Subcutaneous abdominal adipose tissue (tissue), 5 donors: ENCODE data around the gene AQP12B.
"Not testable (repeated sequence)": the region's sequence is repeated elsewhere in the genome, so short reads cannot be mapped to it uniquely, and the experiment has no call there.

Experiments used
- H3K27ac ChIP-seq: one replicate; pipeline ENCODE4 v1.7.0; 2013; ENCODE audit warnings: low read depth, mild to moderate bottlenecking, inconsistent platforms, low read length, moderate library complexity
- H3K27me3 ChIP-seq, 5 donors: one replicate each; pipeline ENCODE4 v1.7.0; 2013; ENCODE audit warnings: low read length in 5 of 5, inconsistent platforms in 1 of 5; ENCODE audit not compliant: control insufficient read depth in 5 of 5, insufficient read depth in 4 of 5
- H3K36me3 ChIP-seq, 5 donors: one replicate each; pipeline ENCODE4 v1.7.0; 2013; ENCODE audit warnings: low read length in 5 of 5; ENCODE audit not compliant: control insufficient read depth in 5 of 5, insufficient read depth in 5 of 5
- H3K4me1 ChIP-seq, 5 donors: one replicate each; pipeline ENCODE4 v1.7.0; 2013; ENCODE audit warnings: low read length in 5 of 5, mild to moderate bottlenecking in 3 of 5, moderate library complexity in 1 of 5; ENCODE audit not compliant: control insufficient read depth in 5 of 5, insufficient read depth in 5 of 5
- H3K4me3 ChIP-seq, 5 donors: one replicate each; pipeline ENCODE4 v1.7.0; 2013; ENCODE audit warnings: low read length in 5 of 5, low read depth in 1 of 5
- H3K9ac ChIP-seq, 5 donors: one replicate each; pipeline ENCODE4 v1.7.0; 2013; ENCODE audit warnings: low read length in 5 of 5, mild to moderate bottlenecking in 4 of 5, moderate library complexity in 3 of 5
- H3K9me3 ChIP-seq, 5 donors: one replicate each; pipeline ENCODE4 v1.7.0; 2013; ENCODE audit warnings: low read length in 5 of 5; ENCODE audit not compliant: control insufficient read depth in 5 of 5
- donor health status: healthy.
- donor health status: healthy.
- donor health status: healthy.
- donor health status: healthy.
- donor health status: healthy.

AQP12B gene

DNA sequence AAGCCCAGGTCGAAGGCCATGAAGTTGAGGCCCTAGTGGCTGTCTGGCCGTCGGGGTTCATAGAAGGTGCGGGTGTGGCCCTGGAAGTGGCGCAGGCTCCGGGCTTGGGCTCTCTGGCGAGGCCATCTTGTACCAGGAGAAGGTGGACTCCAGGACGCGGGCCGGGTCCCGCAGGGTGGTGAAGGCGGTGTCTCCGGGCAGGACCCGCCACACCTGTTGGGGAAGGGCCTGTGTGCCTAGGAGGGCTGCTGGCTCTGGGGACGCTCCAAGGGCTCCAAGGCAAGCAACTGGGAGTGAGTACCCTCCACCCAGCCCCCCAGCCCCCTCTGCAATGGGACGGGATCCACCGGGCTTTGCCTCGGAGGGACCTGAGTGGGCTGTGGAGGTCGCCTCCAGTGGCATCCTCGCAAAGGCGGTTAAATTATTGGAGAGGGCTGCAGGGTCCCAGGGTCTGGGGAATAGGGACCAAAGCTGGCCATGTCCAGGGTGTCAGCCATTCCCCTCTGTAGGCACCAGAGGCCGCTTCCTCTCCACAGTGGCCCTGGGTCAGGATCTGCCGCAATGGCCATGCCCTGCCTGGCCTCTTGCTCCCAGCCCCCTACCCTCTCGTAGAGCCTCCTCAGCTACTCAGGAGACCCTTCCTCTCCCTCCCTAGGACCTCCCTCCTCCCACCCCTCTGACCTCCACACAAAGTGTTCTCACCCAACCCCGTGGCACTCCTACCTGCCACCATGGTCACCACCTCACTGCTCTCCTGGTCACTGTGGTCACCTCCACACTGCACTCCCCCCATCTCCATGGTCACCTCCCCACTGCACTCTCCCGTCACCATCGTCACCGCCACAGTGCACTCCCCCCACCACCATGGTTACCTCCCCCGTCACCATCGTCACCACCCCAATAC lies 19.3 kb upstream of the AQP12B start:
- Histone ChIP-seq H3K4me3 (no peak overlapping the region), H3K27me3 (peaks cover 8 to 30% (median 25%) of the 10 kb centered on the region in 5 donors), H3K9me3 (no peaks in the 10 kb centered on the region), H3K36me3 (no peaks in the 10 kb centered on the region), H3K9ac (no peak overlapping the region), H3K27ac (no peak overlapping the region), H3K4me1 (peaks cover 0 to 7% (median 0%) of the 10 kb centered on the region in 5 donors)

DNA sequence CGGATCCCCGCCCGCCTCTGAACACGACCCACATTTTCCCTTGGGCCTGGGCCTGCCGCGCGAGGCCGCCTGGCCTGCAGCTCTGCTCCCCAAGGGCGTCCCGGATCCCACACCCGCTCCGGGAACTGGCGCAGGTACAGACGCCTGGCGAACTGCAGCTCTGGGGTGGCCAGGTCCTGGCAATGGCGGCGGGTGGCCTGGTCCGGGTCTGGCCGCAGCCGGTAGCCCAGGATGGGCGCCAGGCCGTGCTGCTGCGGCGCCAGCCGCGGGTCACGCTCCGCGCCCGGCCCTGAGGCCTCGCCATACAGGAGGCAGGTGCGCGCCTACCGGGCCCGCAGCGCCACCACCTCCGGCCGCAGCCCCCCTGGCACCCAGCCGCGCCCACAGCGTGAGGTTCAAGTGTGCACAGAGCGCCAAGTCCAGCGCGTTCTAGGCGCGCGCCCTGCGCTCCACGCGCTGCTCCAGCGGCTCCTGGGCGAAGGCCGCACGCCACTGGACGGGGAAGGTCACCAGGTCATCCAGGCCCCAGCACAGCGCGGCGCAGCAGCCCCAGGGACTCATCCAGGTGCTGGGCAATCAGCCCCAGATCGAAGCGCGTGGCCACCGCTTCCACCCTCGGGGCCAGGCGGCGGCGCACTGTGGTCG lies 18.5 kb upstream of the AQP12B start:
- Histone ChIP-seq H3K4me3 (no peak overlapping the region), H3K27me3 (peaks cover 8 to 30% (median 25%) of the 10 kb centered on the region in 5 donors), H3K9ac (no peak overlapping the region), H3K36me3 (no peaks in the 10 kb centered on the region), H3K27ac (no peak overlapping the region), H3K9me3 (no peaks in the 10 kb centered on the region), H3K4me1 (peaks cover 0 to 7% (median 0%) of the 10 kb centered on the region in 5 donors)

DNA sequence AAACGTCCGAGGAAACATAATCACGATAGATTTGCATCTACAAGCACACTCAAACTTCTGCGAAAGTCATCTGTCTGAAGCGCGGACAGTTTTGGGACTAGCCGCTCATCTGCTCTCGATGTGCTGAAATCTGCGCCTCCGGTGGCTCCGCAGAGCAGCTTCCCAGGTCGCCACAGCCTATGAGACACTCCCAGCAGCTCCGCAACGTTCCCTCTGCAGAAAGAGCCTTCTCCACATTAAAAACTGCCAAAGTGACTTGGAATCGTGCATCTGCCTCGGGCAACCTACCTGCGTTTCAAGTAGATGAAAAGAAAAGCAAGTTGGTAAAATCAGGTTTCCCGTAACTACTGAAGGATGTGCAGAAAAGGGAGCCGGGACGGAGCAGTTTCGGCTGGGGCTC lies 17.9 kb upstream of the AQP12B start:
- H3K27me3 ChIP-seq: peaks cover 8 to 30% (median 25%) of the 10 kb centered on the region in 5 donors
- not testable (repeated sequence) for H3K36me3 ChIP-seq, H3K4me3 ChIP-seq, H3K9me3 ChIP-seq, H3K4me1 ChIP-seq, H3K9ac ChIP-seq, H3K27ac ChIP-seq

DNA sequence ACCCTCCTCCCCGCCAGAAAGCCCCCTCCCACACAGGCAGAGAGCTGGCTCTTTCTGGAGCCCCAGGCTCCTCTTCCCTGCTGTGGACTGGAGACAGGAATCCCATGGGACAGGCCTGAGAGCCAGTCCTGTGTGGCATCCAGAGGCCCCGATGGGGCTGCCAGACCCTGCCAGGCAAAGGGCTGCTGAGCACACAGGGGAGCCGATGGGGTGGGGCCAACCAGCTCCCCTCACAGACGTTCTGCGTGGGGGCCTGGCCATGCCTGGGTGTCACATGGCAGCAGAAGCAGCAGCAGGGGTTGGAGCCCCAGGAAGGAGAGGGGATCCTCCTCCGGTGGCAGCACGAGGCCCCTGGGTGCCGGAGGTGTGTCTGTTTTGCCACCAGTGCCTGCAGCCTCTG lies 17.1 kb upstream of the AQP12B start:
- H3K27me3 ChIP-seq: peaks cover 5 to 30% (median 24%) of the 10 kb centered on the region in 5 donors
- H3K4me3 ChIP-seq, H3K36me3 ChIP-seq, H3K9me3 ChIP-seq, H3K9ac ChIP-seq, H3K4me1 ChIP-seq, H3K27ac ChIP-seq: not testable (repeated sequence)

DNA sequence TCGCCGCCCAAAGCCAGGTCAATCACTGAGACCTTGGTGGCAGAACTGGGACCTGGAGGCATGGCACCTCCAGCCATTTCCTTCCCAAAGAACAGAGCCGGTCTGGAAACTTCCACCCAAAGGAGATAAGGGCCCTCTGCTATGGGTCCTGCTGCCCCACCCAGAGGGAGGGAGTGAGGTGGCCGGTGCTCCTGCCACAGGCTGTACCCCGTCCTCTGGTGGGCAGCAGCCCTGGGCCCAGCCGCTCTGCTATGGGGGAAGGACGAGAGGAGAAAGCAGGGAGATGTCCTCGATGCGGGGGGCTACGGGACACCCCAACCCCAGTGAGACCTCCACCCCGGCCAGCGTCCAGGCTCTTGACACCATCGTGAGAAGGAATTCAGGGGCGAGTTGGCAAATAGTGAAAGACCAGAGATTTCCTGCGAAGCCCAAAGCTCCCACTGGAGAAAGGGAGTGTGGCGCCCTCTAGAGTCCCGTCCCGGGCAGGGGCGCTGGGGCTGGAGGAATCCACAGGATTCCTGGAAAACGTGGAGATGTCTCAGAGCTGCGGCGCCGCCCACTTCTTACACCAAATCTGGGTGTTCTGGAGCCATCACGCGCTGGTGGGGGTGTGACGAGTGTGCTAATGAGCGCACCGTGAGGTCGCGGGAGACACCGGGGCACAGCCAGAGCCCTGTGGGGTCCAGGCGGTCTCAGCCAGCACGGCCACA lies 16.3 kb upstream of the AQP12B start:
- not testable (repeated sequence) for H3K4me1 ChIP-seq, H3K27ac ChIP-seq, H3K9me3 ChIP-seq, H3K9ac ChIP-seq, H3K36me3 ChIP-seq, H3K4me3 ChIP-seq
- H3K27me3 ChIP-seq: peaks cover 5 to 29% (median 22%) of the 10 kb centered on the region in 5 donors

DNA sequence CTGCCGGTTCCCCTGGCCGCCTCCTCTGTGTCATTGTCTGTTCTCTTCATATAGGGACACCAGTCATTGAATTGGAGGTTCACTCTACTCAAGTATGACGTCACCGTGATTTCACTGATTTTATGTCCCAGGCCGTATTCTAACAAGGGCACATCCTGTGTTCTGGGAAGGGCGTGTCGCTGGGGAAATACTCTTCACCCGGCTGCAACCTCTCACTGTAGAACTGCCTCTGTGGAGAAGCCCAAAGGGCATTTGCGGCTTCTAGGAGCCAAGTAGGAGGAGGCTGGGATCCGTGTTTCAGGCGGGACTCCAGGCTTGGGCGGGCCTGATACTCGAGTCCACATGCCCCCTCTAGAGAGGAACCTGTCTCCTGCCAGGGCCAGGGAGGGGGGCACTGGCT lies 13.8 kb upstream of the AQP12B start:
- not testable (repeated sequence) for H3K36me3 ChIP-seq, H3K4me3 ChIP-seq, H3K27me3 ChIP-seq

DNA sequence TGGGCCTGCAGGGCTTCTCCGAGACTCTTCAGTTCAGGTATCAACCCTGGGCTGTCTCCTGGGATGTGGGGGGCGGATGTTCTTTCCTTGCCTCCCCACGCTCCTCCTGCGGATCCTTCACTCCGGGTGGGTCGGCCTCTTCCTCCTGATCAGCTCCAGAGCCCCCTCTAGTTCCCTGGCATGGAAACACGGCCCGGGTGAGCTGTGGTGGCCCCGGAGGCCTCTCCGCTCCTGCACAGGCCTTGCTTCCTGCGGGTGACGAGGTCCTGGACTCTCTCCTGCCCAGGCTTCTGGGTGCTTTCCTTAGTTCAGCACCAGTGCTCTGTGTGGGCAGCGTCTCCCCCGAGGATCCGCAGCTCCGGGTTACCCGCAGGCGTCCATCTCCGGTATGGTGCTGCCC lies 12.9 kb upstream of the AQP12B start:
- not testable (repeated sequence) for H3K36me3 ChIP-seq, H3K9me3 ChIP-seq, H3K4me1 ChIP-seq, H3K27ac ChIP-seq, H3K9ac ChIP-seq, H3K27me3 ChIP-seq, H3K4me3 ChIP-seq

More for the DNA sequence above, 13.8 kb upstream of the AQP12B start:
- H3K27ac ChIP-seq, H3K9me3 ChIP-seq, H3K4me1 ChIP-seq, H3K9ac ChIP-seq: not testable (repeated sequence)

DNA sequence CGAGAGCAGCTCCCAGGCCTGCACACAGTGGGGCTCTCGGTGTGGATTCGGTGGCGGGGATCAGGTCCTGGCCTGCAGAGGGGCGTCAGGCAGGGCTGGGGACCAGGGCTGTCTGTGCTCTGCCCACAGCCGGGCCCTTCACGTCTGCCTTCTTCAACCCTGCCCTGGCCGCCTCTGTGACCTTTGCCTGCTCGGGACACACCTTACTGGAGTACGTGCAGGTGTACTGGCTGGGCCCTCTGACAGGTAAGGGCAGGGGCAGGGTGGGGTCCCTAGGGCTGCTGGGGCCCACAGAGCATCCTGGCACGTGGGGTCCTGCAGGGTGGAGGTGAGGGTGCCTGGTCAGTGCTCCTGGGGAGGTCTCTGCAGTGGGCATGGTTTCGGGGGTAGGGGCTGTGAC lies 11.6 kb upstream of the AQP12B start:
- H3K9me3 ChIP-seq, H3K4me3 ChIP-seq, H3K4me1 ChIP-seq, H3K36me3 ChIP-seq, H3K27me3 ChIP-seq, H3K9ac ChIP-seq, H3K27ac ChIP-seq: not testable (repeated sequence)

DNA sequence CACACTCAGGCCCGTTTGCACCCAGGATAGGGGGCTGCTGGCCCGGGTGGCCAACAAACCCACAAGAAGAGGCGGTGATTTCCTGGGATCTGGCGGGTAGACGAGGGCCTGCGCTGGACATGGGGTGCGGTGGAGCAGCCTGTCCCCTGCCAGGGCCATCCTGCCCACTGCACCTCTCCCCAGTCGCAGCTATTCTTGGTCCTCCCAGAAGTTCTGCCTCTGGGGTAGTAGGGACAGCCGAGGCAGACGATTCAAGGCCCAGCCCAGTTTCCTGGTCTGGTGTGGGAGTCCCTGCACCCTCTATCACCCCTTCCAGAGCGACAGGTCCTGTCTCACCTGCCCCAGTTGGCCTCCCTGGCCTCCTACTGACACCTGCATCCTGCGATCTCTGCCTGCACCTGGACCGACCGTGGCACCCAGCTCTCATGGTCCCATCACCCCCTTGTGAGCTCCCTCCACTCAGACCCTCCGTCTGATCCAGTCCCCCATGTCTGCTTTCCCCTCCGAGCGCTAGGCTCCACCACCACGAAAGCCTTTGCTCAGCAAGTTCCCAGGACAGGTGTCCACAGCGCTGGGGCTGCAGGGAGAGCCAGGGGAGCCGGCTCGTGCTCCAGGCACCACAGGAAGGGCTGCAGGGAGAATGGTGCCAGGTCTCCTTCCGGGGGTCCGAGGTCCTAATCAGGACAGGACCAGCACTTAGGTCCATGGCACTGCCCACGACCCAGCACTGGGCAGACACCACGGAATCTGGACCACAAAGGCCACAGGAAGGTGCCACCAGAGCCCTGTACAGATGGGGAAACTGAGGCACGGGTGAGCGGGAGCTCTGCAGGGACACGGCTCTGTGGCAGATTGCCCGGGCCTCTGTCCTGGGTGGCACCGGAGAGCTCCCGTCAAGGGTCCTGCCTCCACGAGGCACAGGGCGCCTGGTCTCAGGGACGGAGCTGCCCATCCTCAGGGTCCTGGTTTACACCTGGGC lies 10.2 kb upstream of the AQP12B start:
- not testable (repeated sequence) for H3K4me3 ChIP-seq, H3K27ac ChIP-seq, H3K9ac ChIP-seq, H3K36me3 ChIP-seq, H3K9me3 ChIP-seq, H3K27me3 ChIP-seq, H3K4me1 ChIP-seq
